Osteoblast (primary cell): ENCODE results near the gene LCAT. TPM values are rescaled to one million over a fixed set of nuclear protein-coding genes. Genes with fewer than 3 reads are reported as not detected.

ENCODE experiments used
- DNase-seq: peaks from one replicate; pipeline ENCODE4 v3.0.0; 2011; ENCODE audit warnings: low spot score, mixed read lengths; ENCODE audit not compliant: insufficient read length; ENCODE audit errors: missing footprints
- H2AFZ ChIP-seq: 2 replicates; pipeline ENCODE4 v1.6.0; 2011; ENCODE audit warnings: mild to moderate bottlenecking, low read length
- H3K27ac ChIP-seq: 2 replicates; pipeline ENCODE4 v1.5.1; 2011; ENCODE audit warnings: mild to moderate bottlenecking, low read depth, low read length, moderate library complexity
- H3K27me3 ChIP-seq: 2 replicates; pipeline ENCODE4 v1.6.0; 2012; ENCODE audit warnings: mild to moderate bottlenecking, control low read depth, inconsistent platforms, low read length, moderate library complexity; ENCODE audit not compliant: insufficient read depth
- H3K36me3 ChIP-seq: 2 replicates; pipeline ENCODE4 v1.5.1; 2011; ENCODE audit warnings: mild to moderate bottlenecking, low read length, control low read depth, moderate library complexity; ENCODE audit not compliant: insufficient read depth
- H3K4me1 ChIP-seq: 2 replicates; pipeline ENCODE4 v1.5.1; 2011; ENCODE audit warnings: mild to moderate bottlenecking, low read length, control low read depth, moderate library complexity; ENCODE audit not compliant: insufficient read depth
- H3K4me2 ChIP-seq: 2 replicates; pipeline ENCODE4 v1.6.0; 2011; ENCODE audit warnings: mild to moderate bottlenecking, low read length; ENCODE audit not compliant: insufficient read depth
- H3K4me3 ChIP-seq: fragments of 200-600 bp; sonication (generic); 3 replicates; pipeline ENCODE4 v1.5.1; 2012; ENCODE audit warnings: mild to moderate bottlenecking, low read length, inconsistent platforms; ENCODE audit not compliant: insufficient read depth
- H3K79me2 ChIP-seq: 2 replicates; pipeline ENCODE4 v1.6.0; 2012; ENCODE audit warnings: mild to moderate bottlenecking, low read length, control low read depth, inconsistent platforms; ENCODE audit not compliant: insufficient read depth
- H3K9me3 ChIP-seq: 2 replicates; pipeline ENCODE4 v1.5.1; 2011; ENCODE audit warnings: low read depth, low read length, control low read depth
- H4K20me1 ChIP-seq: 2 replicates; pipeline ENCODE4 v1.6.0; 2012; ENCODE audit warnings: mild to moderate bottlenecking, low read length, control low read depth; ENCODE audit not compliant: insufficient read depth
- total RNA-seq: library from RNA; depleted of rRNA; stranded (reverse); fragments of >200 nt; gene quantifications from 2 replicates; pipeline ENCODE4 v1.2.3, GENCODE V29; 2012
- TF ChIP-seq, protein P1 (sequence below): IDR thresholded peaks from 2 replicates; pipeline ENCODE4 v1.5.1; 2011; ENCODE audit warnings: mild to moderate bottlenecking, low read depth, low read length, moderate library complexity; ENCODE audit errors: extremely low read depth

Gene LCAT
- total RNA-seq, 1 donor: 6.9 TPM

DNA sequence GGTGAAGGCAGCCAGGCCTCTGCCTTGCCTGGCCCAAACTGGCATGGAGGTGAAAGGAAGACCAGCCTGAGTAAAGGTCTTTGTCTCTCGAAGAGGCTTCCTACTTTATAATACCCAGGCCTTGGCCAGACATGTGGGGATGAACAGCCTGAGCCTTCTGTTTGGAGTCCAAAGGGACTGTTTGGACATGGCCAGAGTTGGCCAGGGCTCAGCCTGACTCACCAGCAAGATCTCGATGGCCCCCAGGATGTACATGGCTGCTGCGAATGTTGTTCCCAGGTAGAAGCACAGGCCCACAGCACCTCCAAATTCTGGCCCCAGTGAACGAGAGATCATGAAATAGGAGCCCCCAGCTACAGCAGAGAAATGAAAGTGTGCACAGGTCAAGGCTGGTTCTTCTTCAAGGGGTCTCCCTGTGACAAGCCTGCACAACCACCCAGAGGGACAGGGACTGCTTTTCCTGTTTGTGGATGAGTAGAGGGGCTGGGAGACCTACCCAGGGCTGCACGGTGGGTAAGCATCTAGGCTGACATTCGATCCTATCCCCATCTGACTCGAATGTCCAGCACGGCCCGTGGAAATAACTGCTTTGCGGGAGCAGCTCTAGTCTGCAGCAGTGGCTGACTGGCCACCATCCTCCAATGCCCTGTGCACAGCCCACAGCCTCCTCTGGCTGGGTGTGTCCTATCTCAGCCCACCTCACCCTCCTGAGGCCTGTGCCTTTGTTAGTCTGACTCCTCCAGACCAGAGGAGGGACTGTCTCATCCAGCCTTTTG is 10.7 kb upstream of the LCAT start:
- H3K79me2 ChIP-seq: peaks cover 47% of the 10 kb centered on the region
- DNase-seq: no peak
- no peaks in the 10 kb centered on the region for H3K9me3 ChIP-seq
- peaks cover 7% of the 10 kb centered on the region for H3K4me1 ChIP-seq
- no peak overlapping the region for H3K27ac ChIP-seq
- TF ChIP-seq, protein P1, sequence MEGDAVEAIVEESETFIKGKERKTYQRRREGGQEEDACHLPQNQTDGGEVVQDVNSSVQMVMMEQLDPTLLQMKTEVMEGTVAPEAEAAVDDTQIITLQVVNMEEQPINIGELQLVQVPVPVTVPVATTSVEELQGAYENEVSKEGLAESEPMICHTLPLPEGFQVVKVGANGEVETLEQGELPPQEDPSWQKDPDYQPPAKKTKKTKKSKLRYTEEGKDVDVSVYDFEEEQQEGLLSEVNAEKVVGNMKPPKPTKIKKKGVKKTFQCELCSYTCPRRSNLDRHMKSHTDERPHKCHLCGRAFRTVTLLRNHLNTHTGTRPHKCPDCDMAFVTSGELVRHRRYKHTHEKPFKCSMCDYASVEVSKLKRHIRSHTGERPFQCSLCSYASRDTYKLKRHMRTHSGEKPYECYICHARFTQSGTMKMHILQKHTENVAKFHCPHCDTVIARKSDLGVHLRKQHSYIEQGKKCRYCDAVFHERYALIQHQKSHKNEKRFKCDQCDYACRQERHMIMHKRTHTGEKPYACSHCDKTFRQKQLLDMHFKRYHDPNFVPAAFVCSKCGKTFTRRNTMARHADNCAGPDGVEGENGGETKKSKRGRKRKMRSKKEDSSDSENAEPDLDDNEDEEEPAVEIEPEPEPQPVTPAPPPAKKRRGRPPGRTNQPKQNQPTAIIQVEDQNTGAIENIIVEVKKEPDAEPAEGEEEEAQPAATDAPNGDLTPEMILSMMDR: no peak
- no peak overlapping the region for H2AFZ ChIP-seq
- H3K4me3 ChIP-seq: no peak overlapping the region
- peaks cover 92% of the 10 kb centered on the region for H3K36me3 ChIP-seq
- no peaks in the 10 kb centered on the region for H3K27me3 ChIP-seq
- H3K4me2 ChIP-seq: no peak overlapping the region
- H4K20me1 ChIP-seq: peaks cover 44% of the 10 kb centered on the region

- Histone ChIP-seq H3K27me3 (no peaks in the 10 kb centered on the region), H3K4me1 (no peaks in the 10 kb centered on the region), H3K9me3 (no peaks in the 10 kb centered on the region), H3K27ac (no peak overlapping the region), H3K79me2 (peaks cover 39% of the 10 kb centered on the region), H3K4me3 (no peak overlapping the region), H2AFZ (no peak overlapping the region), H3K36me3 (peaks cover 90% of the 10 kb centered on the region), H3K4me2 (no peak overlapping the region), H4K20me1 (peaks cover 36% of the 10 kb centered on the region)
- TF ChIP-seq, protein P1: no peak
- no peak for DNase-seq
Observed at GRCh38 chr16:67953641-67954375, 9.9 kb upstream of the LCAT start.

DNA sequence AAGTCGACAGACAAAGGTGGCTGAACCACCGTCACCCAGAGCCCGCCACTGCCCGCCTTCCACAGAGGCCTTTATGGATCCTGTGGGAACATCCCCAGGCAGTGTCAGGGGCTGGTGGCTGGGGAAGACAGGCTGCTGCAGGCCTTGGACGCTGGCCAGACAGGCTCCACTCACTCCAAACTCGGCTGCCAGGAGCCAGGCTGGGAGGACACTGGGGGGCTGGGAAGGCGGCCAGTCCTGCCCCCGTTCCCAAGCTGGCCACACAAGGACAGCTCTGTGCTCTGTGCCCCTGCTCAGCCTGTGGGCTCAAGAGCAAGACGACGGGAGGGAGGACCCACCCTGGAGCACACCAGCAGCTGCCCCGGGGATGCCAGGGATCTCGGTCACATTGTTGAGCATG is 7.6 kb upstream of the LCAT start:
- Histone ChIP-seq H3K9me3 (no peaks in the 10 kb centered on the region), H3K27ac (no peak overlapping the region), H3K4me3 (no peak overlapping the region), H3K4me2 (no peak overlapping the region), H2AFZ (no peak overlapping the region), H3K27me3 (no peaks in the 10 kb centered on the region), H3K79me2 (peaks cover 25% of the 10 kb centered on the region), H3K36me3 (peaks cover 91% of the 10 kb centered on the region), H3K4me1 (no peaks in the 10 kb centered on the region), H4K20me1 (peaks cover 38% of the 10 kb centered on the region)
- DNase-seq: no peak
- TF ChIP-seq, protein P1: no peak

- H3K27me3 ChIP-seq: no peaks in the 10 kb centered on the region
- no peaks in the 10 kb centered on the region for H3K4me1 ChIP-seq
- no peak overlapping the region for H2AFZ ChIP-seq
- H4K20me1 ChIP-seq: peaks cover 47% of the 10 kb centered on the region
- TF ChIP-seq, protein P1: no peak
- peaks cover 94% of the 10 kb centered on the region for H3K36me3 ChIP-seq
- H3K79me2 ChIP-seq: peaks cover 22% of the 10 kb centered on the region
- no peak for DNase-seq
- no peak overlapping the region for H3K27ac ChIP-seq
- H3K4me3 ChIP-seq: no peak overlapping the region
- no peaks in the 10 kb centered on the region for H3K9me3 ChIP-seq
- H3K4me2 ChIP-seq: no peak overlapping the region
Observed at GRCh38 chr16:67950335-67950843, 6.5 kb upstream of the LCAT start.
